Nephron (organoid): Measurements from ENCODE around the gene CSMD2.

Experiments used
- H3K27ac Mint-ChIP-seq, 3 experiments: 2 replicates each; pipeline ENCODE4 v1.8.0; 2020; ENCODE audit warnings: mixed read lengths in 3 of 3, mild to moderate bottlenecking in 2 of 3, moderate library complexity in 1 of 3
- H3K27me3 Mint-ChIP-seq: 2 replicates; pipeline ENCODE4 v1.8.0; 2021; ENCODE audit warnings: low read depth, mild to moderate bottlenecking, moderate library complexity, mixed read lengths
- H3K36me3 Mint-ChIP-seq: 2 replicates; pipeline ENCODE4 v1.8.0; 2020; ENCODE audit warnings: low read depth, mixed read lengths
- H3K4me1 Mint-ChIP-seq: 2 replicates; pipeline ENCODE4 v1.8.0; 2020; ENCODE audit warnings: mixed read lengths
- H3K4me3 Mint-ChIP-seq, 3 experiments: 2 replicates each; pipeline ENCODE4 v1.8.0; 2020; ENCODE audit warnings: mild to moderate bottlenecking in 3 of 3, mixed read lengths in 3 of 3, moderate library complexity in 2 of 3
- H3K9me3 Mint-ChIP-seq: 2 replicates; pipeline ENCODE4 v1.8.0; 2020; ENCODE audit warnings: mixed read lengths
- TF ChIP-seq, protein P1 (sequence below), 3 experiments: fragments of 200-600 bp; sonication (generic); IDR thresholded peaks; one replicate each; pipeline ENCODE4 v1.5.0; 2021; ENCODE audit warnings: antibody characterized with exemption in 3 of 3; ENCODE audit not compliant: unreplicated experiment in 3 of 3

CSMD2 gene

DNA sequence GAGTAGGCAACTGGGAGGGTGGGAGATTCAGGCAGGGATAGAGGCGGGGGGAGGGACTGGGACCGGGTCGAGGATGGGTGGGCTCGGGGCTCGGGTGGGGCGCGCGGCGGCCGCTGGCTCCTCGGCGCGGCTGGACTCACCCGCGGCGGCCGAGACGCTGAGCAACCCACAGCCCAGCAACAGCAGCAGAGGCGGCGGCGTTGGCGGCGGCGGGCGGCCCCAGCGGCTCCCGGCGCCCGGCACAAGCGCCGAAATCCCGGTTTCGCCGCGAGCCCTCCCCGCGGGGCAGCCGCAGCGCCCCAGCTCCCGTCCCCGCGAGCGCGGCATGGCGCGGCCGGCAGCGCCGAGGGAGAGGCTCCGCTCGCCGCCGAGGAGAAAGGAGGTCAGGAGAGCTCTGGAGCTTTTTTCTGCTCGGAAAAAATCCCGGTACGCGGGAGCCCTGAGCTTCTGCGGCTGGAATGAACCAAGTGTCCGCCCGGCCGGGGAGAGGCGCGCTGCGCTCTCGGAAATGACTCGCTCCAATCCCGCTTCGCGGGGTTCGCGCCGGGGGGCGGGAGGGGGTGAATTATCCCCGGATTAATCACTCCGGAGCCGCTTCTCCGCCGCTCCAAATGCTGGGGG lies at the start of gene CSMD2:
TSS of gene CSMD2 (minus strand) at position 460 of the 621 bp plus-strand sequence. CDS start at position 327, 133 bp downstream.
- H3K27ac Mint-ChIP-seq = no peak within 1 kb of the TSS
- peaks cover 15% of the 10 kb centered on the region for H3K4me1 Mint-ChIP-seq
- H3K36me3 Mint-ChIP-seq = no peaks in the 10 kb centered on the region
- peak within 1 kb of the TSS; percentile 80 to 86 (median 85) for H3K4me3 Mint-ChIP-seq
- TF ChIP-seq, protein P1, sequence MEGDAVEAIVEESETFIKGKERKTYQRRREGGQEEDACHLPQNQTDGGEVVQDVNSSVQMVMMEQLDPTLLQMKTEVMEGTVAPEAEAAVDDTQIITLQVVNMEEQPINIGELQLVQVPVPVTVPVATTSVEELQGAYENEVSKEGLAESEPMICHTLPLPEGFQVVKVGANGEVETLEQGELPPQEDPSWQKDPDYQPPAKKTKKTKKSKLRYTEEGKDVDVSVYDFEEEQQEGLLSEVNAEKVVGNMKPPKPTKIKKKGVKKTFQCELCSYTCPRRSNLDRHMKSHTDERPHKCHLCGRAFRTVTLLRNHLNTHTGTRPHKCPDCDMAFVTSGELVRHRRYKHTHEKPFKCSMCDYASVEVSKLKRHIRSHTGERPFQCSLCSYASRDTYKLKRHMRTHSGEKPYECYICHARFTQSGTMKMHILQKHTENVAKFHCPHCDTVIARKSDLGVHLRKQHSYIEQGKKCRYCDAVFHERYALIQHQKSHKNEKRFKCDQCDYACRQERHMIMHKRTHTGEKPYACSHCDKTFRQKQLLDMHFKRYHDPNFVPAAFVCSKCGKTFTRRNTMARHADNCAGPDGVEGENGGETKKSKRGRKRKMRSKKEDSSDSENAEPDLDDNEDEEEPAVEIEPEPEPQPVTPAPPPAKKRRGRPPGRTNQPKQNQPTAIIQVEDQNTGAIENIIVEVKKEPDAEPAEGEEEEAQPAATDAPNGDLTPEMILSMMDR (IDR thresholded peaks at IDR 0.05; ENCODE audit: unreplicated experiment in 3 of 3) = no peak
- no peaks in the 10 kb centered on the region for H3K9me3 Mint-ChIP-seq
- peaks cover 94% of the 10 kb centered on the region for H3K27me3 Mint-ChIP-seq

DNA sequence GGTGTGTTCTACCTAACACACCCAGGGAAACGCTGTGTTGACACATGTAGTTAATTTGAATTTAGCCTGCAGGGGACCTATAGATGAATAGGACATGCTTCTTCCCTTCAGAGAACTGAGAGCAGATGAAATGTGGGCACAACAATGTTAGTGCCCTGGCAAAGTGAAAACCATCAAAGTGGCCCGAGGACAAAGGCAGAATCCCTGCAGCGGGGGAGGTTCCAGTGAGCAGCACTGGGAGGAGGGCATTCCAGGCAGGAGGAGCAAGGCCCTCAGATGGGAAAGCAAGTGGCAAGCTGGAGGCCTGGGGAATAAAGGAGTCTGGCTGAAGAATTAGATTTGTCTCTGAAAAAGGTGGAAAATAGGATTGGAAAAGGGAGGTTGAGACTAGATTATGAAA lies 48.9 kb upstream of the CSMD2 start:
- Mint-ChIP-seq H3K4me1 (no peaks in the 10 kb centered on the region), H3K9me3 (no peaks in the 10 kb centered on the region), H3K27ac (no peak overlapping the region), H3K4me3 (no peak overlapping the region), H3K36me3 (no peaks in the 10 kb centered on the region), H3K27me3 (peaks cover 10% of the 10 kb centered on the region)
- TF ChIP-seq, protein P1 (IDR thresholded peaks at IDR 0.05; ENCODE audit: unreplicated experiment in 3 of 3) = no peak

DNA sequence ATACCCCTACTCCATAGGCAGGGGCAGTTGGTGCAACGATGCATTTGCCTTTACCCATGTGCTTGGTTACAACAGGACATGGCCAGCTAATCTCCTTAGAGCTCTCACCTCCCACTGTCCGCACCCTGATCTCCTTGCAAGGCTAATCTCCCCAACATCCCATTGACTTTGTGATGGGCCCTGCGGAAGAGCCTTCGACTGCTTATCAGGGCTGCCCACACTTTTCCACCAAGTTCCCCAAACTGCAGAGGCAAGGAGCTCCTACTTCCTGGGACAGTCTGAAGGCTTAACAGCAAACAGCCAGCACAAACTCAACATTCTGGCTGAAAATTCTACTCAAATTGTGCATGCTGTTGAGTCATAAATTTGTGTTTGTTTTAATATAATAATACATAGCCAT lies 47.6 kb upstream of the CSMD2 start:
- TF ChIP-seq, protein P1 (IDR thresholded peaks at IDR 0.05; ENCODE audit: unreplicated experiment in 3 of 3) = no peak
- H3K4me1 Mint-ChIP-seq = no peaks in the 10 kb centered on the region
- peaks cover 10% of the 10 kb centered on the region for H3K27me3 Mint-ChIP-seq
- no peaks in the 10 kb centered on the region for H3K36me3 Mint-ChIP-seq
- H3K9me3 Mint-ChIP-seq = no peaks in the 10 kb centered on the region
- no peak overlapping the region for H3K4me3 Mint-ChIP-seq
- H3K27ac Mint-ChIP-seq = no peak overlapping the region

- H3K4me3 Mint-ChIP-seq = no peak overlapping the region
- no peak overlapping the region for H3K27ac Mint-ChIP-seq
- H3K27me3 Mint-ChIP-seq = peaks cover 31% of the 10 kb centered on the region
- TF ChIP-seq, protein P1 (IDR thresholded peaks at IDR 0.05; ENCODE audit: unreplicated experiment in 3 of 3) = no peak
- H3K36me3 Mint-ChIP-seq = no peaks in the 10 kb centered on the region
- no peaks in the 10 kb centered on the region for H3K9me3 Mint-ChIP-seq
- no peaks in the 10 kb centered on the region for H3K4me1 Mint-ChIP-seq
Observed at GRCh38 chr1:34199927-34200326, 34.9 kb upstream of the CSMD2 start.

DNA sequence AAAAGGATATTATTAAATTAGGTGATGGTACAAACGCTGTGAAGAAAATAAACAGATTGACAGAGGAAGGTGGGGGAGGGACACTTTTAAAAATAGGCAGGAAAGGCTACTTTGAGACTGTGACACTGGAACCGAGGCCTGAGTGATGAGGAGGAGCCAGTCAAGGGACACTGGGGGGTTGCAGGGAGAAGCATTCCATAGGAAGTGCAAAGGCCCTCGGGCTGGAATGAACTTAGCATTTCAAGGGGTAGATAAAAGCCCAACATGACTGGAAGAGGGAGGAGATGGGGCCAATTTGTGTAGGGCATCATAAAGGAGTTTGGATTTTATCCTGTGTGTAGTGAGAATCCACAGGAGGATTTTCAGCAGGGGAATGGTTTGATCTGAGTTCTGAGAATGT lies 27.6 kb upstream of the CSMD2 start:
- Mint-ChIP-seq H3K4me1 (no peaks in the 10 kb centered on the region), H3K27ac (no peak overlapping the region), H3K27me3 (peaks cover 22% of the 10 kb centered on the region), H3K36me3 (no peaks in the 10 kb centered on the region), H3K9me3 (peaks cover 14% of the 10 kb centered on the region), H3K4me3 (no peak overlapping the region)
- TF ChIP-seq, protein P1 (IDR thresholded peaks at IDR 0.05; ENCODE audit: unreplicated experiment in 3 of 3) = no peak

- Mint-ChIP-seq H3K27me3 (peaks cover 31% of the 10 kb centered on the region), H3K4me3 (no peak overlapping the region), H3K9me3 (peaks cover 14% of the 10 kb centered on the region)
Observed at GRCh38 chr1:34190692-34191091, 25.7 kb upstream of the CSMD2 start.

More at GRCh38 chr1:34190692-34191091, 25.7 kb upstream of the CSMD2 start:
- Mint-ChIP-seq H3K36me3 (no peaks in the 10 kb centered on the region), H3K4me1 (no peaks in the 10 kb centered on the region), H3K27ac (no peak overlapping the region)
- TF ChIP-seq, protein P1 (IDR thresholded peaks at IDR 0.05; ENCODE audit: unreplicated experiment in 3 of 3) = no peak
